Heart left ventricle (tissue), 16 donors: ENCODE data around the gene MINDY2. TPM values are rescaled to one million over a fixed set of nuclear protein-coding genes. Genes with fewer than 3 reads are reported as not detected.
A peak's percentile ranks its signal among the peaks of the same experiment; 100 is the strongest.

Experiments used
- ATAC-seq, 4 donors: fragments of 200-7000 bp; cut with Tn5 transposase; one replicate each; pipeline ENCODE4 v1.9.1; 2020 to 2022; ENCODE audit warnings: moderate library complexity in 4 of 4, mild to moderate bottlenecking in 3 of 4, moderate number of reproducible peaks in 1 of 4
- DNase-seq, 5 donors: peaks; one replicate each; pipeline ENCODE4 v3.0.0-alpha.2; 2020
- H3K27ac ChIP-seq, 12 donors: fragments of 200-600 bp; sonication (generic) in 4 of 12; one replicate each; pipeline versions ENCODE4 v1.5.0 to v1.8.0; 2016 to 2022; ENCODE audit warnings: mild to moderate bottlenecking in 2 of 12
- H3K27me3 ChIP-seq, 9 donors: fragments of 200-600 bp; sonication (generic) in 2 of 9; one replicate each; pipeline versions ENCODE4 v1.5.1 to v1.8.0; 2016 to 2022; ENCODE audit warnings: mild to moderate bottlenecking in 3 of 9
- H3K36me3 ChIP-seq, 9 donors: fragments of 200-600 bp; sonication (generic) in 2 of 9; one replicate each; pipeline versions ENCODE4 v1.5.0 to v1.8.0; 2018 to 2022; ENCODE audit warnings: mild to moderate bottlenecking in 2 of 9
- H3K4me1 ChIP-seq, 12 donors: fragments of 200-600 bp; sonication (generic) in 4 of 12; one replicate each; pipeline versions ENCODE4 v1.5.0 to v1.8.0; 2016 to 2022; ENCODE audit warnings: mild to moderate bottlenecking in 3 of 12
- H3K4me3 ChIP-seq, 12 donors: fragments of 200-600 bp; sonication (generic) in 4 of 12; one replicate each; pipeline versions ENCODE4 v1.5.0 to v1.8.0; 2017 to 2022; ENCODE audit warnings: mild to moderate bottlenecking in 9 of 12, moderate library complexity in 4 of 12
- H3K9me3 ChIP-seq, 12 donors: fragments of 200-600 bp; sonication (generic) in 4 of 12; one replicate each; pipeline versions ENCODE4 v1.5.0 to v1.8.0; 2016 to 2022; ENCODE audit warnings: mild to moderate bottlenecking in 1 of 12
- CTCF ChIP-seq, 12 donors: fragments of 200-600 bp; sonication (generic) in 4 of 12; IDR thresholded peaks; one replicate each; pipeline versions ENCODE4 v1.5.0 to v1.8.0; 2018 to 2022; ENCODE audit warnings: antibody characterized with exemption in 12 of 12, mild to moderate bottlenecking in 5 of 12
- POLR2A ChIP-seq, 2 donors: fragments of 450-650 bp; IDR thresholded peaks; one replicate each; pipeline ENCODE4 v1.6.1; 2017; ENCODE audit warnings: antibody characterized with exemption in 2 of 2, mild to moderate bottlenecking in 2 of 2, moderate library complexity in 2 of 2
- WGBS, 4 donors: extraction: QIAGEN DNeasy Blood & Tissue Kit in 2 of 4; methylation state at CpG; one replicate each; pipeline versions ENCODE4 v1.1.5 to v1.1.7; 2013 to 2018; 5-methylcytosine and 5-hydroxymethylcytosine counted together
- intact Hi-C, 10 donors: fragments of 100-400 bp; cut with DNase I; formaldehyde crosslinking; loops; one replicate each; pipeline versions ENCODE4 v1.11.1 to v1.14.2; 2022
- polyA plus RNA-seq, 2 donors: library from polyadenylated mRNA; stranded (reverse); fragments of 200-250 nt; gene quantifications; one replicate each; pipeline ENCODE4 v1.2.3, GENCODE V29; 2013
- total RNA-seq, 9 donors: library from RNA; depleted of rRNA in 2 of 9; stranded (reverse); fragments of >200 nt in 2 of 9; fragmentation: NEBNext Ultra II Directional in 3 of 9; extraction: Animal tissue kit (Norgen Biotek cat#: 25700) in 3 of 9; gene quantifications; one replicate each; pipeline versions ENCODE4 v1.1.0 to v1.2.4, GENCODE V29; 2016 to 2023
- donor health status: ischemic (EF 13 %, LVEDD 7.1; RV severe dilation, severe dysfunction).
- donor health status: healthy with polysubstance abuse.
- donor health status: DM: no; HTN: yes; CAD: no.
- donor health status: DM: no; HTN: no; CAD: no.
- donor health status: ischemic (EF 25% LVEDD 6.9; RV normal size, moderate dysfunction).
- donor health status: ischemic (EF 25% LVEDD 5.7; RV mildly dilated, moderate dysfunction).
- donor health status: healthy.
- donor health status: DM: yes; HTN: yes; CAD: no.
- donor health status: ischemic (EF 35%, LVEDD 5.7; RV mildly dilated, moderate dysfunction).
- donor health status: nonischemic (EF 11% LVEDD 7.7; RV severe dilation, severe dysfunction).
- donor health status: DM: yes; HTN: yes; CAD: no.
- donor health status: PGD.
- donor health status: ischemic (EF 29% LVEDD 5.4; RV normal size, mild dysfunction).
- donor health status: nonischemic (EF 23%, LVEDD 6.1; RV moderate dilation, normal function).

MINDY2 gene
- total and polyA plus RNA-seq, 11 donors, result 9.4 to 31.8 (median 25.3) TPM

GRCh38 chr15:58752716-58753115, 18.4 kb upstream of the MINDY2 start:
- TF ChIP-seq POLR2A (IDR thresholded peaks at IDR 0.05), result no peak
- TF ChIP-seq CTCF (IDR thresholded peaks at IDR 0.05), result no peak
- Histone ChIP-seq H3K9me3 (no peaks in the 10 kb centered on the region), H3K4me3 (no peak overlapping the region), H3K4me1 (peaks cover 0 to 12% (median 2%) of the 10 kb centered on the region in 12 donors), H3K27me3 (no peaks in the 10 kb centered on the region), H3K36me3 (no peaks in the 10 kb centered on the region), H3K27ac (no peak overlapping the region)
- intact Hi-C loops, result loop anchor here in 2 of 10 donors (10.0 kb wide), 2 partner anchors 478 to 488 kb away; no protein-coding TSS in a partner anchor
- WGBS, 4 donors, result 86 to 97% (median 94%) methylated on average over 3 of the region's 3 CpGs
- DNase-seq (no peak), ATAC-seq (no peak)

- Histone ChIP-seq H3K4me1 (peaks cover 0 to 5% (median 0%) of the 10 kb centered on the region in 12 donors), H3K27me3 (no peaks in the 10 kb centered on the region), H3K9me3 (no peaks in the 10 kb centered on the region), H3K4me3 (no peak overlapping the region), H3K27ac (no peak overlapping the region), H3K36me3 (no peaks in the 10 kb centered on the region)
- TF ChIP-seq POLR2A (IDR thresholded peaks at IDR 0.05) (no peak), CTCF (IDR thresholded peaks at IDR 0.05) (no peak)
- intact Hi-C loops, result loop anchor here in 5 of 10 donors (5.0 to 10.0 kb wide), 3 partner anchors 481 to 528 kb away; no protein-coding TSS in a partner anchor
- no peak for DNase-seq
- no peak for ATAC-seq
- 94 to 100% (median 98%) methylated on average over 3 of the region's 3 CpGs for WGBS, 4 donors
These were observed 15.8 kb upstream of the MINDY2 start for GRCh38 chr15:58755350-58755749.

GRCh38 chr15:58755956-58756355, 15.1 kb upstream of the MINDY2 start:
- Histone ChIP-seq H3K27me3 (no peaks in the 10 kb centered on the region), H3K4me1 (no peaks in the 10 kb centered on the region), H3K27ac (no peak overlapping the region), H3K4me3 (no peak overlapping the region), H3K9me3 (no peaks in the 10 kb centered on the region), H3K36me3 (no peaks in the 10 kb centered on the region)
- DNase-seq, result no peak
- TF ChIP-seq POLR2A (IDR thresholded peaks at IDR 0.05), result no peak
- no peak for TF ChIP-seq CTCF (IDR thresholded peaks at IDR 0.05)
- WGBS, 4 donors, result 60 to 66% (median 63%) methylated on average over 6 of the region's 6 CpGs
- intact Hi-C loops, result loop anchor here in 5 of 10 donors (5.0 to 10.0 kb wide), 3 partner anchors 481 to 529 kb away; no protein-coding TSS in a partner anchor
- no peak for ATAC-seq

- Histone ChIP-seq H3K27me3 (no peaks in the 10 kb centered on the region), H3K4me1 (no peaks in the 10 kb centered on the region), H3K36me3 (no peaks in the 10 kb centered on the region), H3K9me3 (no peaks in the 10 kb centered on the region), H3K4me3 (no peak overlapping the region), H3K27ac (no peak overlapping the region)
- intact Hi-C loops, result loop anchor here in 5 of 10 donors (5.0 to 10.0 kb wide), 3 partner anchors 483 to 531 kb away; no protein-coding TSS in a partner anchor
- peak in 2 of 4 donors; percentile 53 to 62 for ATAC-seq
- WGBS, 4 donors, result 41 to 61% (median 48%) methylated on average over 3 of the region's 3 CpGs
- no peak for TF ChIP-seq POLR2A (IDR thresholded peaks at IDR 0.05)
- peak in 10 of 12 donors; percentile 10 to 48 (median 26) for TF ChIP-seq CTCF (IDR thresholded peaks at IDR 0.05)
- DNase-seq, result no peak
These were observed 13.0 kb upstream of the MINDY2 start for GRCh38 chr15:58758141-58758540.
